GM18499 (cell line): ENCODE measurements around the gene RAB5A.
"Not testable (repeated sequence)": the region's sequence is repeated elsewhere in the genome, so short reads cannot be mapped to it uniquely, and the experiment has no call there.

Source experiments
- ATAC-seq: cut with Tn5 transposase; IDR thresholded peaks from one replicate; pipeline ENCODE4 v1.9.1; 2021; ENCODE audit warnings: moderate number of reproducible peaks; ENCODE audit not compliant: insufficient read depth, unreplicated experiment

The RAB5A gene

DNA sequence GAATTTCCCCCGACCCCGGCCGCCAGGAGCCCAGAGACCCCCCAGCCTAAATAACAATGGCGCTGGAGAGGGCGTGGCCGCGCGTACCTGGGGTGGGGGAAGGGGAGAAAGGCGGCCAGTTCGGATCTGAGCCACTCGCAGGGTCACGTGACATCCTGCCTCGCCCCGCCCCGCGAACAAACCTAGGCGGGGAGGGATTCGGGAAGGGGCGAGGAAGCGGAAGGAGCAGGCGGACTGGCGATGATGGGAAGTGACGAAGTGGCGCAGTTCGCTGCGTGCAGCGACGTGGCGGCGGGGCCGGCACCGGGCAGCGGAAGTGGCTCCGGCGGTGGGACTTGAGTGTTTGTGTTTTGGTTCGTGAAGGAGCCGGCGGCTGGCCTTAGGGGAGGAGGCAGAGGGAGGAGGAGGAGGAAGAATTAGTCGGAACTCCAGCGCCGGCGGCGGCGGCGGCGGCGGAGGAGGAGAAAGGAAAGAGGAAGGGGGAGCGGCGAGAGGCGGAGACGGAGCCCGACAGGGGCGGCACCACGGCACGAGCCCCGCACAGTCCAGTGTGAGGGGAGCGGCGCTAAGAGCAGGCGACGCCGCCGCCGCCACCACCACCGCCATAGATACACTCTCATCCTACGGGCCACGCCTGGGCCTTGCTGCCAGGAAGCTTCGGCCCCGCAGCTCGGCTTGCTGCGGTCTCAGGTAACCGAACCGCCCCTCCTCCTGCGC lies at the start of gene RAB5A:
Gene RAB5A (plus strand): TSS at position 266 of the 717 bp plus-strand sequence. CDS start 3,802 bp downstream, outside the sequence.
- peak; percentile 95 for ATAC-seq

DNA sequence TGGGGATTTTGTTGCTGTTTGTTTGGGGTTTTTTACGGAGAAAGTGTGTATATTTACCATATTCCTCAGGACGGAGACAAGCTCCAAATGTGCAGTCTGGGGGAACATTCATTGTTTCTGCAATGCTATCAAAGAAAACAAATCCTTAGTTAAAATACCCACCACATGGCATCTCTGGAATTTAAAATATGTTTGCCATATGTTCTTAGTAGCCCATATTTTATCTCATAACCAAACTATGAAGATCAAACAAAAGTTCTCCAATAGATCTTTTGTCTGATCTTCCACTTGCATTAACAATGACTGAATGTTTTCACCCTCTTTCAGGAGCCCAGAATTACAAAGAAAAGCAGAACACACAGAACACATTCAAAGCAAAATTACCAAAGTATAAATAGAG lies 48.2 kb upstream of the RAB5A start:
- no peak for ATAC-seq

GRCh38 chr3:19899264-19899663 lies 47.6 kb upstream of the RAB5A start:
- no peak for ATAC-seq

DNA sequence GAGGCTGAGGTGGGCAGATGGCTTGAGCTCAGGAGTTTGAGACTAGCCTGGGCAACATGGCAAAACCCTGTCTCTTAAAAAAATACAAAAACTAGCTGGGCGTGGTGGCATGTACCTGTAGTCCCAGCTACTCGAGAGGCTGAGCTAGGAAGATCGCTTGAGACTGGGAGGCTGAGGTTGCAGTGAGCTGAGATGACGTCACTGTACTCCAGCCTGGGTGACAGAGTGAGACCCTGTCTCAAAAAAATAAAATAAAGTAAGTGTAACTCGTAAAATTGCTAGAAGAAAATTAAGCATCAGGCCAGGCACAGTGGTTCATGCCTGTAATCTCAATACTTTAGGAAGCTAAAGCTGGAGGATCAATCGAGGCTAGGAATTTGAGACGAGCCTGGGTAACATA lies 47.1 kb upstream of the RAB5A start:
- not testable (repeated sequence) for ATAC-seq

DNA sequence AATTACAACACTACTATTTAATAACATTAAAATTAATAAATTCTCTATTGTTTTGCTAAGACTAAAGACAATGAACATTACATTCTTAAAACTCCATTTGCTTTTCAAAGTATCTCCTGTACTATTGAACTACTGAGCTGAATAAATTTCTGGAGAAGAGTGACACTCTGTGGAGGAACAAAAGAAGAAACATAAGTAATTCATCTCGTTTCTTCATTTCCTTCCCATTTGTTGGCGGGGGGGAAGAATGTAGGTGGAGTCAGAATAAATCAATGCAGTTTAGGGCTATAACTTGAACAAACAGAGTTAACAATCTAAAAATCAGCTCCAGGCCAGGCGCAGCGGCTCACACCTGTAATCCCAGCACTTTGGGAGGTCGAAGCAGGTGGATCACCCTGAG lies 45.6 kb upstream of the RAB5A start:
- no peak for ATAC-seq

DNA sequence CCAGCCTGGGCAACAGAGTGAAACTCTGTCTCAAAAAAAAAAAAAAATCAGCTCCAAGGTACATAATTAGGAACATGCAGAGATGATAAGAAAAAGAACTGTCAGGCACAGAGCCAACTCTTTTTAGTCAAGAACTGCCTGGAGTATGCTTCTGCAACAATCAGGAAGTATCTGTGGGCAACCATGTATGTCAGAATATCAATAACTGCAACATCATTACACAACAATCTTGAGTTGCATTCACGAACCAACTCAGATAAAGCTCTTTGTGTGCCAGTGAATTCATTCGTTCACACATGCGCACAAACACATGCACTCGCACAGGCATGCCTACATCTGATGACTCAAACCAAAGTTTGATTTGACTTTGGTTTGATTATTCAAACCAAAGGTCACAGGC lies 45.0 kb upstream of the RAB5A start:
- ATAC-seq, result no peak

- ATAC-seq, result no peak
Measured at GRCh38 chr3:19903649-19904048, 43.2 kb upstream of the RAB5A start.

DNA sequence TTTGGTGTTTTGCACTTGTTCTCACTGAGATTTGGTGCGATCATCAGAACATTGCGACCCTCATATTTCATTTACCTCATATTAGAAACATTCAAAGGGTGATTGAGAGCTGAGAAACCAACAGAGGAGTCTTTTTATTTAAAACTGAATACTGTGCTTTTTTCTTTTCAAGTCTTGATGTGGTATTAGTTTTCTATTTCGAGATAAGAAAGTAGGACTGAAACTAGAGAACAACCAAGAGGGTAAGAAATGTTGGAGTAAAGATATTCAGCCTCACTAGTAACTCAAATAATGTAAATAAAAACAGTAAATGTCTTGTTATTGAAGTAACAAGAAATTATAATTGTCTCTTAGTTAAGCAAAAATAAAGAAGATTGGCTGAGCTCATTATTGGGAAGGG lies 39.4 kb upstream of the RAB5A start:
- no peak for ATAC-seq

DNA sequence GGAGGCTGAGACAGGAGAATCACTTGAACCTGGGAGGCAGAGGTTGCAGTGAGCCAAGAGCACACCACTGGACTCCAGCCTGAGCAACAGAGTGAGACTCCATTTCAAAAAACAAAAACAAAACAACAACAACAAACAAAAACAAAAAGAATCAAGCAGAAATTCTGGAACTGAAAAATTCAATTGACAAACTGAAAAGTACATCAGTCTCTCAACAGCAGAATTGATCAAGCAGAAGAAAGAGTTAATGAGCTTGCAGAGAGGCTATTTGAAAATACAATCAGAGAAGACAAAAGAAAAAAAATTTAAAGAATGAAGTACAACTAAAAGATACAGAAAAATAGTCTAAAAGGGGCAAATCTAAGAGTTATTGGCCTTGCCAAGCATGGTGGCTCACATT lies 35.4 kb upstream of the RAB5A start:
- ATAC-seq, result no peak

DNA sequence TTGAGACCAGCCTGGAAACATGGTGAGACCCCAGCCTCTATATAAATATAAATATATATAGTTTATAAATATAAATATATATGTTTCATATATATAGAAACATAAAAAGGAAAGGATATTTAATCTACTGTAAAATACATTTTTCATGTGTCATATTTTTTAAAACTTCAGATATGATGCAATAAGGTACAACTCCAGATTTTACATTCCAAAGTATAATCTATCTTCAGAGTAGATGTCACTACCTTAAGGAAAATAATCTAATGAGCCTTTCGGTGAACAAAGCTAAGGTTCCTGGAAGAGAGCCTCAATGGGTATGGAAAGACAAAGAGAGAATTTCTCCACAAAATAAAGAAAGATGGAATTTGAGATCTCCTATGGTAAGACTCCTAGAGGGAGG lies 29.7 kb upstream of the RAB5A start:
- ATAC-seq, result no peak

DNA sequence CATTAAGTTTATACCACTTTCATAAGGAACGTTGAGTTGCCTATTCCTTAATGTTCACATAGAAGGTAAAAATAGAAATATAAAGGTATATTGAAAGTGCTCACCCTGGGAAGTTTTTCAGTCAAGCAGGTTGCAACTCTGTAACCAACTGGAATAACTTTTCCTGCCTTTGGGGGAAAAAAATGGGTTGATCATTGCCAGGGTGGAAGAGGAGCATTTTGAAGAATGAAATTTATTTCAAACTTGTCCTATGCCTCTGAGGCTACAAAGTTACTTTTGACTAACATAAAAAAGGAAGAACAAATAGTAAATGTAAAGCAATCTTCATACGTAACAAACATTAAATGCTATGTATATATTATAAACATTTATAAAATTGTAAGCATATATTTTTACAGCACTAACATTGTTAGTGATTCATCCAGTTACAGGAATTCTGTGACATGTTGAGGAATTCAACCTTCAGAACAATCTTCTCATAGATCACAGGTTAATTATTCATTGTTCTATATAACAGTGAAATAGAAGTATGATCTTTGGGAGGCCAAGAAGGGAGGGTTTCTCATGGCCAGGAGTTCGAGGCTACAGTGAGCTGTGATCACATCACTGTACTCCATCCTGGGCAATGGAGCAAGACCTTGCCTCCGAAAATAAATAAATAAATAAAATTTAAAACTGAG lies 26.4 kb upstream of the RAB5A start:
- ATAC-seq, result no peak

- ATAC-seq, result peak; percentile 76
Measured at GRCh38 chr3:19931180-19931692, 15.7 kb upstream of the RAB5A start.

GRCh38 chr3:19931767-19932188 lies 15.1 kb upstream of the RAB5A start:
- ATAC-seq, result no peak

DNA sequence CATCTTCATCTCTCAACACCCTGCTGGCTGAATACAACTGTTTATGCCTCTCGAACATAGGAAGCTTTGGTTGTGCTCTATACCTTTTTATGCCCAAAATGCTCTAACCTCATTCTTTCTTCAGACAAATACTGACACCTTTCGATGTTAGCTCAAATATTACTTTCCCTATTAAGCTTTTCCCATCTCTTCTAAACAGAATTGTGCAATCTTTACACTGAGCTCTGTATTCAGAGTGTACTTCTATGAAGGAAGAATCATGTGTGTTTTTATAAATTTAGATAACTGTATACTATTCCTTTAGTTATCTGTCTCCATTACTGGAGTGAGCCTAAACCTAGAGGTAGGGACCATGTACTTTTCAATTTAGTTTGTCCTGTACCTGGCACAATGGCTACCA lies 14.5 kb upstream of the RAB5A start:
- no peak for ATAC-seq

GRCh38 chr3:19934098-19934566 lies 12.8 kb upstream of the RAB5A start, which contains the start of gene EFHB:
EFHB (minus strand) TSS chr3:19934217; CDS start chr3:19934018, 199 bp downstream.
- no peak for ATAC-seq

GRCh38 chr3:19937459-19938294 lies 9.2 kb upstream of the RAB5A start:
- ATAC-seq, result no peak

GRCh38 chr3:19938295-19938627 lies 8.6 kb upstream of the RAB5A start:
- ATAC-seq, result no peak

- no peak for ATAC-seq
Measured at GRCh38 chr3:19940643-19941042, 6.3 kb upstream of the RAB5A start.

- no peak for ATAC-seq
Measured at GRCh38 chr3:19945534-19945933, 1.4 kb upstream of the RAB5A start.

DNA sequence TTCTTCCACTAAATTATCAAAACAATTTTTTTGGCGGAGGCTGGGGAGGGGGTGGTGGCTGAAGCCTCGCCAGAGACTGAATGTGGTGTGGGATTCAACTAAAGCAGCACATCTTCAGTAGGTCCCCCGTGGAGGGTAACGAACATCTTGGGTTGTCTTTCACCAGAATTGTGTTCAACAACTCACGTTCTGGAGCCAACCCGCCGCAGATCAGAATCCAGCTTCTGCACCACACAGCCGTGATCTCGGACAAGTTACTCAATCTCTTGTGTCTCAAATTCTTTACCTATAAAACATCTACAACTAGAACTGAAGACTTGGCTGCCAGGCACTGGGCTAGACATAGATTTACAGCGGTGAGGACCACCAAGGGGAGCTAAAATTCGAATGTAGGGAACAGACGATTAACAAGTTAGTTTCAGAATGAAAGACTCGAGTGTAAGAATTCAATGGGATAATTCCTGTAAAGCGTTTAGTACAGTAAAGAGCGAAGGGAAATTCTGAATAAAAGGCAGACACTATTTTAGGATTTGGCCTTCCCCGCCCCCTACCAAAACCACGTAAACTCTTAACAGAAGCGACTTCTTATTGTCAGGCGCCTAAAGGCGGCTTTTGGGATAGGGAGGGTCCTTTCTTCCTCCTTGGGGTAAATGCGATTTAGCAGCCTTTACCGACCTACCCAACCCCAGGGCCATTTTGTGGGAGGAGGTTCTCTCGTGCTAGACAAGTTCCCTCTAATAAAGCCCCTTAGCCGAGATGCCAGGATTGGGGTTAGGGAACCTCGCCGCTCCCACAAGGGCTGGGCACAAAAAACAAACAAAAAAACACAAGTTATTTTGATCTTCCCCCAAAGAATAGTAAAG lies 697 bp upstream of the RAB5A start:
- ATAC-seq, result peak; percentile 2
